ENCODE measurements around the gene FRS3. TPM values are rescaled to one million over a fixed set of nuclear protein-coding genes. Genes with fewer than 3 reads are reported as not detected.

FRS3 gene
- total and polyA plus RNA-seq, 9 of the 15 experiments (the other 6 are each of a cell fraction or from before 2014, with no cell fraction given), result 0.03 to 3.7 (median 1.6) TPM

- no peak overlapping the region for H3K27ac ChIP-seq (ENCODE audit: extremely low read depth, low read depth, low read length)
- in situ Hi-C loops (cut with MboI) (no loop called here), intact Hi-C loops (cut with micrococcal nuclease) (no loop called here)
- H3K9me1 ChIP-seq (ENCODE audit: control insufficient read depth, insufficient read depth, low read length), result no peaks in the 10 kb centered on the region
- no peak overlapping the region for H3K9ac ChIP-seq (ENCODE audit: insufficient read depth in 1 of 2, low read depth in 2 of 2, low read length in 2 of 2)
- no peak overlapping the region for H2AFZ ChIP-seq (ENCODE audit: low read depth, low read length)
- ChIA-PET POLR2A (no interaction called here), CTCF (ENCODE audit: low intra/inter-chr PET ratio) (no interaction called here)
- FAIRE-seq (no peak), ATAC-seq (no peak; the same call in 2 of the 3 replicates), DNase-seq (ENCODE audit: extremely low read depth in 1 of 4, low spot score in 3 of 4) (no peak)
- peaks cover 34 to 46% of the 10 kb centered on the region in 2 experiments for H3K27me3 ChIP-seq (ENCODE audit: control insufficient read depth in 2 of 2, insufficient read depth in 2 of 2, low read length in 2 of 2)
- WGBS (ENCODE audit: insufficient coverage, low coverage, missing lambda C conversion rate), result 0% methylated on average over 4 of the region's 4 CpGs
- TF ChIP-seq SMARCA5 (IDR thresholded peaks at IDR 0.05) (no peak), NR1H2 (CRISPR knock-in tag; IDR thresholded peaks at IDR 0.05) (no peak), MXI1 (IDR thresholded peaks at IDR 0.05; ENCODE audit: low read depth, low read length) (no peak), HMBOX1 (IDR thresholded peaks at IDR 0.05) (no peak), IRF1 (CRISPR knock-in tag; IDR thresholded peaks at IDR 0.05; ENCODE audit: borderline replicate concordance) (no peak), SRSF9 (IDR thresholded peaks at IDR 0.05; ENCODE audit: borderline replicate concordance, low read depth, low read length) (no peak), ZNF57 (CRISPR knock-in tag; IDR thresholded peaks at IDR 0.05) (no peak), ZFX (CRISPR knock-in tag; IDR thresholded peaks at IDR 0.05) (no peak), FOXJ2 (tag; IDR thresholded peaks at IDR 0.05) (no peak), EGR1 (conservative IDR thresholded peaks at IDR 0.05) (no peak), ZNF436 (CRISPR knock-in tag; IDR thresholded peaks at IDR 0.05) (no peak), ERF (CRISPR knock-in tag; IDR thresholded peaks at IDR 0.05) (no peak), PKNOX1 (IDR thresholded peaks at IDR 0.05) (no peak), LEF1 (IDR thresholded peaks at IDR 0.05) (no peak)
- no TSS peak for BruUV-seq (replicated peaks)
- H3K4me1 ChIP-seq (replicated peaks in 1 of 2; ENCODE audit: control insufficient read depth in 2 of 2, insufficient read depth in 2 of 2, low read length in 2 of 2), result peaks cover 0 to 7% of the 10 kb centered on the region in 2 experiments; a peak in 1 of 5 replicates
- no peaks in the 10 kb centered on the region for H3K9me3 ChIP-seq (replicated peaks; ENCODE audit: control insufficient read depth, insufficient read depth, low read depth, low read length)
- no peak overlapping the region for H3K4me2 ChIP-seq (ENCODE audit: insufficient read depth, low read length)
- H3K79me2 ChIP-seq (ENCODE audit: control insufficient read depth, insufficient read depth, low read length), result no peaks in the 10 kb centered on the region
- no peaks in the 10 kb centered on the region for H4K20me1 ChIP-seq (replicated peaks; ENCODE audit: control insufficient read depth, insufficient read depth, low read length)
- no peak overlapping the region for H3K4me3 ChIP-seq
- H3K36me3 ChIP-seq (ENCODE audit: control insufficient read depth, insufficient read depth, low read length), result no peaks in the 10 kb centered on the region
Measured at GRCh38 chr6:41755895-41756294, 23.8 kb downstream of the FRS3 start.

Measured in K562 (cell line).